K562 (cell line): Measurements from ENCODE around the gene TOM1L2. TPM values are rescaled to one million over a fixed set of nuclear protein-coding genes. Genes with fewer than 3 reads are reported as not detected.

Experiments
- COPS2 ChIP-seq: fragments of 450-650 bp; conservative IDR thresholded peaks from 2 replicates; pipeline ENCODE4 v1.6.1; 2016; ENCODE audit warnings: mild to moderate bottlenecking, moderate library complexity
- CSDE1 ChIP-seq, 2 experiments: fragments of 450-650 bp; IDR thresholded peaks; 2 replicates each; pipeline ENCODE4 v1.6.1; 2016; ENCODE audit warnings: mild to moderate bottlenecking in 1 of 2
- CTBP1 ChIP-seq: fragments of 450-650 bp; IDR thresholded peaks from 2 replicates; pipeline ENCODE4 v1.6.1; 2016; ENCODE audit warnings: borderline replicate concordance
- FOXA3 ChIP-seq, 2 experiments: fragments of 450-650 bp in 1 of 2; sonication (generic) in 1 of 2; formaldehyde crosslinking; IDR thresholded peaks in 1 of 2; conservative IDR thresholded peaks in 1 of 2; 2 replicates each; pipeline versions ENCODE4 v1.4.0 to v1.8.0; 2020 to 2022; ENCODE audit warnings: mild to moderate bottlenecking in 2 of 2, missing genetic modification reagents in 1 of 2
- GABPB2 ChIP-seq: fragments of 250-450 bp; sonication (Bioruptor Pico); conservative IDR thresholded peaks from 2 replicates; pipeline ENCODE4 v1.5.1; 2021; ENCODE audit warnings: mild to moderate bottlenecking
- HSF4 ChIP-seq: fragments of 250-450 bp; sonication (Bioruptor Pico); IDR thresholded peaks from 2 replicates; pipeline ENCODE4 v2.1.2; 2022; ENCODE audit warnings: mild to moderate bottlenecking, moderate library complexity, borderline replicate concordance
- MIER1 ChIP-seq: fragments of 450-650 bp; IDR thresholded peaks from 2 replicates; pipeline ENCODE4 v1.6.1; 2016; ENCODE audit warnings: antibody characterized with exemption, mild to moderate bottlenecking, low read depth
- MTA3 ChIP-seq: fragments of 450-650 bp; formaldehyde crosslinking; IDR thresholded peaks from 2 replicates; pipeline ENCODE4 v1.6.1; 2017; ENCODE audit warnings: mild to moderate bottlenecking, borderline replicate concordance
- NFRKB ChIP-seq: fragments of 450-650 bp; IDR thresholded peaks from 2 replicates; pipeline ENCODE4 v1.6.1; 2016; ENCODE audit warnings: low read depth
- POU5F1 ChIP-seq: fragments of 150-350 bp; IDR thresholded peaks from 2 replicates; pipeline ENCODE4 v1.6.1; 2014; ENCODE audit warnings: borderline replicate concordance, low read length, low read depth, mild to moderate bottlenecking; ENCODE audit not compliant: partially characterized antibody
- RFX7 ChIP-seq: fragments of 250-450 bp; sonication (Bioruptor Pico); IDR thresholded peaks from 2 replicates; pipeline ENCODE4 v1.5.1; 2021; ENCODE audit warnings: mild to moderate bottlenecking
- SMC3 ChIP-seq: conservative IDR thresholded peaks from 2 replicates; pipeline ENCODE4 v1.6.1; 2011; ENCODE audit warnings: low read depth, low read length, improper control_type of control experiment; ENCODE audit not compliant: insufficient read depth
- STAT5A ChIP-seq: IDR thresholded peaks from 2 replicates; pipeline ENCODE4 v1.6.1; 2012; ENCODE audit warnings: low read length, inconsistent platforms, borderline replicate concordance
- TCF7 ChIP-seq: sonication (generic); IDR thresholded peaks from 2 replicates; pipeline ENCODE4 v1.6.1; 2016; ENCODE audit warnings: antibody characterized with exemption, borderline replicate concordance
- XRCC4 ChIP-seq: IDR thresholded peaks from one replicate; pipeline ENCODE4 v1.6.1; 2011; ENCODE audit not compliant: insufficient read depth, insufficient read length; ENCODE audit errors: extremely low read depth
- ZC3H11A ChIP-seq: IDR thresholded peaks from 2 replicates; pipeline ENCODE4 v1.6.1; 2012; ENCODE audit warnings: low read depth, low read length, improper control_type of control experiment
- ZC3H4 ChIP-seq: sonication (generic); formaldehyde crosslinking; IDR thresholded peaks from 2 replicates; pipeline ENCODE4 v1.9.0; 2021; ENCODE audit warnings: missing genetic modification reagents, borderline replicate concordance
- ZNF134 ChIP-seq: fragments of 250-450 bp; sonication (Bioruptor Pico); conservative IDR thresholded peaks from 2 replicates; pipeline ENCODE4 v1.4.0; 2020
- ZNF253 ChIP-seq: fragments of 250-450 bp; sonication (Bioruptor Pico); conservative IDR thresholded peaks from 2 replicates; pipeline ENCODE4 v1.6.1; 2021; ENCODE audit warnings: mild to moderate bottlenecking
- ZNF551 ChIP-seq: fragments of 250-450 bp; sonication (Bioruptor Pico); IDR thresholded peaks from 2 replicates; pipeline ENCODE4 v1.5.0; 2021; ENCODE audit warnings: mild to moderate bottlenecking, moderate library complexity
- polyA plus RNA-seq, 8 experiments: library from polyadenylated mRNA; depleted of rRNA in 4 of 8; stranded (reverse) in 5 of 8; unstranded in 3 of 8; fragments of >200 nt; fragmentation: Nextera tagmentation in 2 of 8; fragmentation: Illumina TruSeq in 1 of 8; extraction: Ambion mirVana in 2 of 8; extraction: Trizol in 1 of 8; gene quantifications; 2 replicates each; pipeline versions ENCODE4 v1.2.1 to v1.2.3, GENCODE V29; 2011 to 2014; ENCODE audit warnings: inconsistent platforms in 1 of 8, missing spikeins in 1 of 8
- total RNA-seq, 7 experiments: library from RNA; depleted of rRNA in 6 of 7; stranded (reverse); fragments of >200 nt in 6 of 7; fragmentation: Illumina TruSeq in 2 of 7; extraction: Trizol in 2 of 7; gene quantifications; 2 replicates each; pipeline versions ENCODE4 v1.2.1 to v1.2.3, GENCODE V29; 2011 to 2021; ENCODE audit warnings: low replicate concordance in 1 of 7
- TF ChIP-seq, protein P1 (sequence below), 2 experiments: fragments of 450-650 bp in 1 of 2; sonication (generic) in 1 of 2; formaldehyde crosslinking in 1 of 2; IDR thresholded peaks in 1 of 2; conservative IDR thresholded peaks in 1 of 2; 2 replicates each; pipeline versions ENCODE4 v1.6.1 to v1.8.1; 2016 to 2023; ENCODE audit warnings: mild to moderate bottlenecking in 2 of 2, moderate library complexity in 2 of 2, inconsistent platforms in 1 of 2, missing genetic modification reagents in 1 of 2
- TF ChIP-seq, protein P2 (sequence below): fragments of 250-450 bp; sonication (Bioruptor Pico); IDR thresholded peaks from 2 replicates; pipeline ENCODE4 v1.5.0; 2022; ENCODE audit warnings: mild to moderate bottlenecking
- TF ChIP-seq, protein P3 (sequence below): IDR thresholded peaks from 2 replicates; pipeline ENCODE4 v1.6.1; 2012; ENCODE audit warnings: low read depth, low read length, improper control_type of control experiment, borderline replicate concordance

Gene TOM1L2
- total and polyA plus RNA-seq, 9 of the 15 experiments (the other 6 are each of a cell fraction or from before 2014, with no cell fraction given): 0.07 to 6.0 (median 2.5) TPM

DNA sequence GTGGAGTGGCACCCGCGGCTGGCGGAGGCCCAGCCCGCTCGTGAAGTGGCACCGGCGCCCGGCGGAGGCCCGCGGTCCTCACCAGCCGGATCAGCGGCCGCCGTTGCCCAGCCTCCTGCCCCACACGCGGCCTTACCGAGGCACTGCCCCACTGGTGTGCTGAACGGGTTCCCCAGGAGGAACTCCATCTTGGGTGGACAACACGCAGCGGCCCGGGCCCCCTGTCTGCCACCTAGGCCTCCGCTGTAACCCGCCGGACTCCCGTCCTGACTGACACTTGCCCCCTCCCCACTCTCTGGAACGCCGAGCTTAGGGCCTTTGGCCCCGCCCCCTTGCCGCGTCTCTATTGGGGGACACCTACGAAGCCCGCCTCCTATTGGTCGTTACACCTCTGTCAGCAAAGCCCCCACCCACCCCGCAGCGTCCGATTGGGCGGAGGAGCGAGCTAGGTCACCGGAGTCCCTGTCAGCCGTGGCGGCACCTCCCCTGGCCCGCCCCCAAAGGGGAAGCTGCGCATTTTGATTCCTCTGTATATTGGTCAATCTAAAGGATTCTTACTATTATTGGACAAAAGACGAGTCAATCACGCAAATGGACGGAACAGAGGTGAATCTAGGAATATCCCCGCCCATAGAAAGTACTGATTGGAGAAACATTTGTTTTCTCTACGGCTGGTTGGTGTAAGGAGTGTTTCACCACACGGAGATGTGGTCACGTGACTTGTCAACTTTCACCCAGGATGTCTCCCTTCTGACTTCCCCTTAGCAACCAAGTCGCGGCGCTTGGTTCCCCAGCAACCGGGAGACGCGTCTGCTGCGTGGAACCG is at the start of gene TOM1L2, which contains the start of gene DRC3 (continued):
- TF ChIP-seq, protein P1, sequence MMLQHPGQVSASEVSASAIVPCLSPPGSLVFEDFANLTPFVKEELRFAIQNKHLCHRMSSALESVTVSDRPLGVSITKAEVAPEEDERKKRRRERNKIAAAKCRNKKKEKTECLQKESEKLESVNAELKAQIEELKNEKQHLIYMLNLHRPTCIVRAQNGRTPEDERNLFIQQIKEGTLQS (IDR thresholded peaks at IDR 0.05): peak; percentile 38; the same call in 1 of the 2 replicates
- TF ChIP-seq, protein P1 (CRISPR knock-in tag; conservative IDR thresholded peaks at IDR 0.05): no peak
- TF ChIP-seq, protein P2, sequence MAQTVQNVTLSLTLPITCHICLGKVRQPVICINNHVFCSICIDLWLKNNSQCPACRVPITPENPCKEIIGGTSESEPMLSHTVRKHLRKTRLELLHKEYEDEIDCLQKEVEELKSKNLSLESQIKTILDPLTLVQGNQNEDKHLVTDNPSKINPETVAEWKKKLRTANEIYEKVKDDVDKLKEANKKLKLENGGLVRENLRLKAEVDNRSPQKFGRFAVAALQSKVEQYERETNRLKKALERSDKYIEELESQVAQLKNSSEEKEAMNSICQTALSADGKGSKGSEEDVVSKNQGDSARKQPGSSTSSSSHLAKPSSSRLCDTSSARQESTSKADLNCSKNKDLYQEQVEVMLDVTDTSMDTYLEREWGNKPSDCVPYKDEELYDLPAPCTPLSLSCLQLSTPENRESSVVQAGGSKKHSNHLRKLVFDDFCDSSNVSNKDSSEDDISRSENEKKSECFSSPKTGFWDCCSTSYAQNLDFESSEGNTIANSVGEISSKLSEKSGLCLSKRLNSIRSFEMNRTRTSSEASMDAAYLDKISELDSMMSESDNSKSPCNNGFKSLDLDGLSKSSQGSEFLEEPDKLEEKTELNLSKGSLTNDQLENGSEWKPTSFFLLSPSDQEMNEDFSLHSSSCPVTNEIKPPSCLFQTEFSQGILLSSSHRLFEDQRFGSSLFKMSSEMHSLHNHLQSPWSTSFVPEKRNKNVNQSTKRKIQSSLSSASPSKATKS (CRISPR knock-in tag): no peak
- TF ChIP-seq ZNF551 (CRISPR knock-in tag) (no peak), XRCC4 (no peak), COPS2 (no peak), MTA3 (peak; percentile 32; the same call in 1 of the 2 replicates), GABPB2 (no peak), STAT5A (no peak), CSDE1 (IDR thresholded peaks at IDR 0.05) (peak in 1 of 2 experiments; percentile 73; a peak in 2 of 4 replicates), NFRKB (no peak), MIER1 (no peak), TCF7 (no peak), HSF4 (no peak), SMC3 (no peak), POU5F1 (no peak), ZNF253 (no peak), ZNF134 (CRISPR knock-in tag) (no peak), ZC3H11A (no peak), RFX7 (CRISPR knock-in tag) (no peak), FOXA3 (CRISPR knock-in tag; conservative IDR thresholded peaks at IDR 0.05 in 1 of 2, IDR thresholded peaks at IDR 0.05 in 1 of 2) (peak in 1 of 2 experiments; percentile 37; a peak in 1 of 4 replicates), ZC3H4 (no peak), CTBP1 (0 out of 2 replicates have a peak, but pooled peaks have one; percentile 7)
- TF ChIP-seq, protein P3, sequence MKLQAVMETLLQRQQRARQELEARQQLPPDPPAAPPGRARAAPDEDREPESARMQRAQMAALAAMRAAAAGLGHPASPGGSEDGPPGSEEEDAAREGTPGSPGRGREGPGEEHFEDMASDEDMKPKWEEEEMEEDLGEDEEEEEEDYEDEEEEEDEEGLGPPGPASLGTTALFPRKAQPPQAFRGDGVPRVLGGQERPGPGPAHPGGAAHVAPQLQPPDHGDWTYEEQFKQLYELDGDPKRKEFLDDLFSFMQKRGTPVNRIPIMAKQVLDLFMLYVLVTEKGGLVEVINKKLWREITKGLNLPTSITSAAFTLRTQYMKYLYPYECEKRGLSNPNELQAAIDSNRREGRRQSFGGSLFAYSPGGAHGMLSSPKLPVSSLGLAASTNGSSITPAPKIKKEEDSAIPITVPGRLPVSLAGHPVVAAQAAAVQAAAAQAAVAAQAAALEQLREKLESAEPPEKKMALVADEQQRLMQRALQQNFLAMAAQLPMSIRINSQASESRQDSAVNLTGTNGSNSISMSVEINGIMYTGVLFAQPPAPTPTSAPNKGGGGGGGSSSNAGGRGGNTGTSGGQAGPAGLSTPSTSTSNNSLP: peak; percentile 100
